Parathyroid adenoma (tissue), 2 donors: ENCODE results near the gene CAV1.

Experiments used
- H2AFZ ChIP-seq: fragments of 300-600 bp; sonication (generic); one replicate; pipeline ENCODE4 v1.7.0; 2017; ENCODE audit warnings: antibody characterized with exemption, mild to moderate bottlenecking
- H3K27ac ChIP-seq: fragments of 300-600 bp; sonication (generic); one replicate; pipeline ENCODE4 v1.7.0; 2017
- H3K27me3 ChIP-seq: fragments of 300-600 bp; sonication (generic); one replicate; pipeline ENCODE4 v1.7.0; 2017; ENCODE audit warnings: low read length; ENCODE audit not compliant: control insufficient read depth, insufficient read depth
- H3K36me3 ChIP-seq: fragments of 300-600 bp; sonication (generic); one replicate; pipeline ENCODE4 v1.7.0; 2017; ENCODE audit warnings: low read length; ENCODE audit not compliant: control insufficient read depth, insufficient read depth
- H3K4me1 ChIP-seq: fragments of 300-600 bp; sonication (generic); one replicate; pipeline ENCODE4 v1.7.0; 2017; ENCODE audit warnings: control low read depth
- H3K4me2 ChIP-seq: fragments of 300-600 bp; sonication (generic); one replicate; pipeline ENCODE4 v1.7.0; 2017; ENCODE audit warnings: low read length
- H3K4me3 ChIP-seq: fragments of 300-600 bp; sonication (generic); one replicate; pipeline ENCODE4 v1.7.0; 2017; ENCODE audit warnings: low read depth, low read length
- H3K79me2 ChIP-seq: fragments of 300-600 bp; sonication (generic); one replicate; pipeline ENCODE4 v1.7.0; 2017; ENCODE audit warnings: control low read depth
- H3K9ac ChIP-seq: fragments of 300-600 bp; sonication (generic); one replicate; pipeline ENCODE4 v1.7.0; 2017; ENCODE audit warnings: mild to moderate bottlenecking
- H3K9me3 ChIP-seq: fragments of 300-600 bp; sonication (generic); one replicate; pipeline ENCODE4 v1.7.0; 2017; ENCODE audit warnings: low read length; ENCODE audit not compliant: control insufficient read depth
- CTCF ChIP-seq: fragments of 300-600 bp; sonication (generic); IDR thresholded peaks from one replicate; pipeline ENCODE4 v1.7.0; 2017; ENCODE audit warnings: antibody characterized with exemption, mild to moderate bottlenecking
- donor health status: primary hyperparathyroidism.

The CAV1 gene

GRCh38 chr7:116517626-116518025 is 7.2 kb upstream of the CAV1 start:
- no peak overlapping the region for H2AFZ ChIP-seq

GRCh38 chr7:116518961-116519360 is 5.9 kb upstream of the CAV1 start:
- no peak for TF ChIP-seq CTCF
- Histone ChIP-seq H3K9ac (no peak overlapping the region), H3K4me3 (no peak overlapping the region), H3K79me2 (no peaks in the 10 kb centered on the region), H3K9me3 (no peaks in the 10 kb centered on the region), H2AFZ (no peak overlapping the region), H3K27ac (no peak overlapping the region), H3K27me3 (no peaks in the 10 kb centered on the region), H3K4me2 (no peak overlapping the region), H3K36me3 (no peaks in the 10 kb centered on the region), H3K4me1 (no peaks in the 10 kb centered on the region)

More at GRCh38 chr7:116517626-116518025, 7.2 kb upstream of the CAV1 start:
- Histone ChIP-seq H3K79me2 (no peaks in the 10 kb centered on the region), H3K4me2 (no peak overlapping the region), H3K4me3 (no peak overlapping the region), H3K36me3 (no peaks in the 10 kb centered on the region), H3K27ac (no peak overlapping the region), H3K9ac (no peak overlapping the region), H3K27me3 (no peaks in the 10 kb centered on the region), H3K4me1 (no peaks in the 10 kb centered on the region), H3K9me3 (no peaks in the 10 kb centered on the region)
- TF ChIP-seq CTCF, result no peak

- H3K9ac ChIP-seq, result no peak overlapping the region
- H3K27ac ChIP-seq, result no peak overlapping the region
- no peaks in the 10 kb centered on the region for H3K36me3 ChIP-seq
- no peak overlapping the region for H3K4me3 ChIP-seq
- no peak overlapping the region for H2AFZ ChIP-seq
- no peak overlapping the region for H3K4me2 ChIP-seq
- peaks cover 5% of the 10 kb centered on the region for H3K4me1 ChIP-seq
- peaks cover 3% of the 10 kb centered on the region for H3K27me3 ChIP-seq
- no peaks in the 10 kb centered on the region for H3K9me3 ChIP-seq
- TF ChIP-seq CTCF, result no peak
- H3K79me2 ChIP-seq, result no peaks in the 10 kb centered on the region
These were observed 3.7 kb upstream of the CAV1 start for GRCh38 chr7:116521046-116521664.

GRCh38 chr7:116522247-116522646 is 2.6 kb upstream of the CAV1 start:
- no peaks in the 10 kb centered on the region for H3K9me3 ChIP-seq
- H3K9ac ChIP-seq, result no peak overlapping the region
- no peak overlapping the region for H3K4me3 ChIP-seq
- peaks cover 3% of the 10 kb centered on the region for H3K27me3 ChIP-seq
- H3K4me2 ChIP-seq, result no peak overlapping the region
- H2AFZ ChIP-seq, result no peak overlapping the region
- H3K36me3 ChIP-seq, result no peaks in the 10 kb centered on the region
- TF ChIP-seq CTCF, result no peak
- no peak overlapping the region for H3K27ac ChIP-seq
- no peaks in the 10 kb centered on the region for H3K79me2 ChIP-seq
- H3K4me1 ChIP-seq, result peaks cover 5% of the 10 kb centered on the region

- peaks cover 3% of the 10 kb centered on the region for H3K27me3 ChIP-seq
- H3K4me3 ChIP-seq, result no peak overlapping the region
- H3K36me3 ChIP-seq, result no peaks in the 10 kb centered on the region
- peaks cover 5% of the 10 kb centered on the region for H3K4me1 ChIP-seq
- no peak overlapping the region for H2AFZ ChIP-seq
- TF ChIP-seq CTCF, result no peak
- no peaks in the 10 kb centered on the region for H3K79me2 ChIP-seq
- H3K9me3 ChIP-seq, result no peaks in the 10 kb centered on the region
- H3K4me2 ChIP-seq, result no peak overlapping the region
- H3K27ac ChIP-seq, result no peak overlapping the region
- no peak overlapping the region for H3K9ac ChIP-seq
These were observed 621 bp upstream of the CAV1 start for GRCh38 chr7:116524221-116524608.
